GM12891 (cell line): ENCODE measurements around the gene ACP1.
A peak's percentile ranks its signal among the peaks of the same experiment; 100 is the strongest.

ENCODE experiments used
- DNase-seq: peaks from one replicate; pipeline ENCODE4 v3.0.0; 2011; ENCODE audit warnings: low spot score; ENCODE audit not compliant: insufficient read length
- FAIRE-seq: peaks from 2 replicates; lab custom pipeline; 2011; peaks lifted over from hg19 to GRCh38; lab: Jason Lieb, UNC
- PAX5 ChIP-seq: IDR thresholded peaks from 2 replicates; pipeline ENCODE4 v1.6.1; 2011; ENCODE audit warnings: low read length, moderate library complexity, mild to moderate bottlenecking; ENCODE audit not compliant: insufficient read depth, severe bottlenecking
- POLR2A ChIP-seq: IDR thresholded peaks from 2 replicates; pipeline ENCODE4 v1.6.1; 2011; ENCODE audit warnings: low read depth, low read length, control low read depth
- POLR2AphosphoS5 ChIP-seq: IDR thresholded peaks from 2 replicates; pipeline ENCODE4 v1.6.1; 2011; ENCODE audit warnings: low read depth, low read length, control low read depth
- POU2F2 ChIP-seq: IDR thresholded peaks from 2 replicates; pipeline ENCODE4 v1.6.1; 2011; ENCODE audit warnings: low read depth, mild to moderate bottlenecking, control low read depth, low read length, moderate library complexity
- SPI1 ChIP-seq: IDR thresholded peaks from 2 replicates; pipeline ENCODE4 v1.6.1; 2011; ENCODE audit warnings: low read depth, low read length, control low read depth
- TAF1 ChIP-seq: IDR thresholded peaks from 2 replicates; pipeline ENCODE4 v1.6.1; 2011; ENCODE audit warnings: low read depth, low read length, control low read depth

ACP1 gene

GRCh38 chr2:234421-234820, 30.3 kb upstream of the ACP1 start:
- no peak for DNase-seq
- no peak for FAIRE-seq
- TF ChIP-seq POLR2AphosphoS5 (no peak), TAF1 (no peak), POLR2A (no peak), PAX5 (no peak), SPI1 (no peak), POU2F2 (no peak)

GRCh38 chr2:236993-237539, 27.7 kb upstream of the ACP1 start:
- FAIRE-seq, result no peak
- TF ChIP-seq POLR2A, result no peak
- DNase-seq, result no peak

- no peak for FAIRE-seq
- no peak for DNase-seq
- no peak for TF ChIP-seq PAX5
- TF ChIP-seq POU2F2, result no peak
- TF ChIP-seq POLR2AphosphoS5, result no peak
- no peak for TF ChIP-seq POLR2A
- no peak for TF ChIP-seq SPI1
- TF ChIP-seq TAF1, result no peak
Measured at GRCh38 chr2:237878-238277, 26.9 kb upstream of the ACP1 start.

- TF ChIP-seq POLR2A, result no peak
- no peak for TF ChIP-seq PAX5
- no peak for TF ChIP-seq POLR2AphosphoS5
- no peak for TF ChIP-seq POU2F2
- no peak for TF ChIP-seq TAF1
- TF ChIP-seq SPI1, result no peak
- FAIRE-seq, result no peak
- no peak for DNase-seq
Measured at GRCh38 chr2:238431-238830, 26.3 kb upstream of the ACP1 start.

GRCh38 chr2:238869-239268, 25.9 kb upstream of the ACP1 start:
- no peak for FAIRE-seq
- no peak for DNase-seq
- TF ChIP-seq PAX5 (no peak), POU2F2 (no peak), POLR2AphosphoS5 (no peak), TAF1 (no peak), POLR2A (no peak), SPI1 (no peak)

- no peak for FAIRE-seq
- TF ChIP-seq POU2F2 (no peak), POLR2A (no peak), TAF1 (no peak), SPI1 (no peak), POLR2AphosphoS5 (no peak), PAX5 (no peak)
- DNase-seq, result no peak
Measured at GRCh38 chr2:244547-244946, 20.2 kb upstream of the ACP1 start.

- FAIRE-seq (peak; percentile 85), DNase-seq (no peak)
- TF ChIP-seq POLR2A (no peak), POU2F2 (no peak), POLR2AphosphoS5 (no peak), TAF1 (no peak), SPI1 (peak; percentile 16; the same call in 1 of the 2 replicates), PAX5 (no peak)
Measured at GRCh38 chr2:246489-247144, 18.1 kb upstream of the ACP1 start.

GRCh38 chr2:248724-249123, 16.0 kb upstream of the ACP1 start:
- TF ChIP-seq POLR2A, result no peak
- no peak for TF ChIP-seq POLR2AphosphoS5
- no peak for TF ChIP-seq SPI1
- no peak for TF ChIP-seq TAF1
- TF ChIP-seq PAX5, result no peak
- TF ChIP-seq POU2F2, result no peak
- FAIRE-seq (no peak), DNase-seq (no peak)

GRCh38 chr2:249538-250042, 15.2 kb upstream of the ACP1 start:
- FAIRE-seq (no peak), DNase-seq (no peak)
- TF ChIP-seq POU2F2 (no peak), SPI1 (no peak), PAX5 (no peak)

- no peak for DNase-seq
- FAIRE-seq, result no peak
- TF ChIP-seq PAX5 (no peak), POU2F2 (no peak), POLR2A (no peak), TAF1 (no peak), POLR2AphosphoS5 (no peak), SPI1 (no peak)
Measured at GRCh38 chr2:252001-252602, 12.6 kb upstream of the ACP1 start.
